Measurements from ENCODE around the gene CNIH3.
"Not testable (repeated sequence)": the region's sequence is repeated elsewhere in the genome, so short reads cannot be mapped to it uniquely, and the experiment has no call there.

The CNIH3 gene

DNA sequence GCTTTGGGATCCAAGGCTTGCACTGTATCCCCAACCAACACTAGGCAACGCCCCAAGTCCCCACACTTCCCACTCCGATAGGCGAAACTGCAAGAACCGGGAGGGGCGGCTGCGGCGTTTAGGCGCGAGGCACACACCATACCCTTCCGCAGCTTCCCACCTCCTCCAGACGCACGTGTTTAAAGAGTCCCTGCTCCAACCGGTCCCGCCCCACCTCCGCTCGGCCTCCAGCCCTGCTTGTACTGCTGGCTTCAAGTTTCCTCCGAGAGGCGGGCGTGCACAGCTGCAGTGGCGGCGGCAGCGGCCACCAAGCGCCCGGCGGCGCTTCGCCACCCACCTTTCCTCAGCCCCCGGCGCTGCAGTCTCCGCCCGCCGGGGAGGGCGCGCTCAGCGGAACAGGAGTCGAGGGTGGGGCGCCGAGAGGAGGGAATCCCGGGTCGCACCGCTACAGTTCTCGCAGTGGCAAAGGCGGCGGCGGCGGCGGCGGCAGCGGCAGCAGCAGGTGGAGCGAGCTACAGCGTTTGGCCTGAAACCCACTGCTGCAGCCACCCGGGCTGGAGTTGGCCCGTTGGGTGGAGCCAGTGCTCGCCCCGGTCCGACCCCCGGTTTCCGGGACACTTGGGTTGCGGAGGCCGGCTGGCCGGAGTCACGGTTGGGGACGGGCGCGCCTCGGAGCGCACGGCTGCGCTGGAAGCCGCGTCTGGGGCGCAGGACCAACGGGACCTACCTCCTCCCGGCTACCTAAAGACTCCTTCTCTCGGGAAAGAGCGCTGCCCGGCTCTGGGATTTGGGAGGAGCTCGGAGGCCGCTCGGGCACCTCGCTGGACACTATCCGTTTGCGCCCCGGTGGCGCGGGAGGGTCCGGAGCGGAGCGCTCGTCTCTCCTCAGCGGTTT is at the start of gene CNIH3:
Gene CNIH3 (plus strand): TSS at position 457 of the 895 bp plus-strand sequence. CDS start 858 bp downstream, outside the sequence.
- no peak for DNase-seq (ENCODE audit: low read depth in 2 of 2, low spot score in 1 of 2)

GRCh38 chr1:224566492-224566891 is 49.6 kb upstream of the CNIH3 start:
- not testable (repeated sequence) for DNase-seq (ENCODE audit: low read depth in 2 of 2, low spot score in 1 of 2)

DNA sequence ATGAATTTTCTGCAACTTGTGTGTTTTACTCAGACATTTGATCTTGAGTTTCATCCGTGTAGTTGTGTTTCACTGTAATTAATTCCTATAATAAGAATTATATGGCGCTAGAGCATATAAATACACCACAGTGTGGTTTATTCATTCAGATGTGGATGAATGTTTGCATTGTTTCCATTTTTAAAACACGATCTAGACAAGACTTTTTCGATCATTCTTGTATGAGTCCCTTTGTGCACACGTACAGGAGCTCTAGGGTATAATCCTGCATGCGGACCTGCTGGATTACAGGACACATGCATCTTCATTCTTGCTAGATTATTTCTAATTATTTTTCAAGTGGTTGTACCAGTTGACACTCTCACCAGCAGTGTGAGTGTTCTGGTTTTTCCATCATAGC is 46.8 kb upstream of the CNIH3 start:
- no peak for DNase-seq (ENCODE audit: low read depth in 2 of 2, low spot score in 1 of 2)

GRCh38 chr1:224571975-224572374 is 44.1 kb upstream of the CNIH3 start:
- not testable (repeated sequence) for DNase-seq (ENCODE audit: low read depth in 2 of 2, low spot score in 1 of 2)

DNA sequence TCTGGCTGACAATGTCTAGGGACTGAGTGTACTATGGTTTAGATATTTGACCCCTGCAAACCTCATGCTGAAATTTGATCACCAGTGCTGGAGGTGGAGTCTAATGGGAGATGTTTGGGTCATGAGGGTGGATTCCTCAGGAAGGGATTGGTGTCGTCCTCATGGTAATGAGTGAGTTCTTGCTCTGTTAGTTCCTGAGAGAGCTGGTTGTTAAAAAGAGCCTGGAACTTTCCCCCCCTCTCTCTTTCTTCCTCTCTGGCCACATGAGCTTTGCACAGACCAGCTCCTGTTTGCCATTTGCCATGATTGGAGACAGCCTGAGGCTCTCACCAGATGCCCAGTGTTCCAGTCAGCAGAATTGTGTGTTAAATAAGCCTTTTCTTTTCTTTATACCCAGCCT is 36.6 kb upstream of the CNIH3 start:
- no peak for DNase-seq (ENCODE audit: low read depth in 2 of 2, low spot score in 1 of 2)

DNA sequence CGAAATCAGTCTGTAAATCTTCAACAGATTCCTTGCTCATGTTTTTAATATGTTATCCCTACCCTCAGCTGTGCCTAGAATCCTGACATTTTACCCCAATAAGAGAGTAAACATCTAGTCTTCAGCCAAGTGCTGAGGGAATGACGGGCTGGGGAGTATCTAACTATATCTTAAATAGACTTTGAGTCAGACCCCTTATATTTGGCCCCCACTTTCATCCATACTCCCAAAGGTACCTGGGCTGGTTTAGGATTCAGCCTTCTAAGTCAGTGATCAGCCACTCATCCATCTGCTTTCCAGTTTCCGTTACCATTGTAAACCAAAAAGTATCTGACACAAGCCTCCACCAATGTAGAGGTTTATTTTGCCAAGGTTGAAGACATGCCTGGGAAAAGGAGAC is 36.1 kb upstream of the CNIH3 start:
- no peak for DNase-seq (ENCODE audit: low read depth in 2 of 2, low spot score in 1 of 2)

- no peak for DNase-seq (ENCODE audit: low read depth in 2 of 2, low spot score in 1 of 2)
These were observed 34.1 kb upstream of the CNIH3 start for GRCh38 chr1:224582041-224582440.

DNA sequence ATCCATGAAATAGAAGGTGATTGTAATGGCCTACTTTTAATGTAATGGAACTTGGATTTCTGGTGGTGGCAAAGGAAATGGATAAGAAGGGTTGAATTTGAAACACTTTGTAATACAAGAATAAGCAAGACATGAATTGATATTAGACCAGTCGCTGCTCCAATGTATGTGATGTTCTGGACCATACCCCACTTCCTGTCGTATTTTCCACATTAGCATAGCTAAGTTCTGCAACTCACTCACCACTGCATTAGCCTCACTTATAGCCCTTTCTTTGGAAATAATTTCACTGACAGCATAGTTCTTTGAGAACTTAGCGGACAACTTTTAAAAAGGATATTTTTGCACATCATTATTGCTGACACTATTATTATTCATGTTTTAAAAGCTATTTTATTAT is 32.3 kb upstream of the CNIH3 start:
- DNase-seq (ENCODE audit: low read depth in 2 of 2, low spot score in 1 of 2): no peak

GRCh38 chr1:224585051-224585450 is 31.1 kb upstream of the CNIH3 start:
- no peak for DNase-seq (ENCODE audit: low read depth in 2 of 2, low spot score in 1 of 2)

GRCh38 chr1:224587051-224587450 is 29.1 kb upstream of the CNIH3 start:
- DNase-seq (ENCODE audit: low read depth in 2 of 2, low spot score in 1 of 2): no peak

DNA sequence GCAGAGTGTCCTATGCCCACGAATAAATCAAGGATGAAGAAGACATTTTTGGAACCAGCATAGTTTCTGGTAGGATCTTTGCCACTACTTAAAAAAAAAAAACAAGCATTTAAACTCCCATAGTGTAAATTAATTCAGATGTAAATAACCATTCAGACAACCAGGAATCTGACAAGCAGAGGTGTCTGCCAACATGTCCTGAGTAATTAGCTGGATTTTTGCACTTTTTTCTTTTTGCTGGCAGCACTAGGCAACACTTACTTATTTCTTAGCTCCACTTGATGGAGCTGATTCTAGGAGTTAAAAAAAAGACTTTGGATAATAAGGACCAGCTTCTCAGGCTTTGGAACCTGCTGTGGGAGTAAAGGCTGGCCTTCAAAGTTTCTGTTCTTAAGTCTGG is 27.6 kb upstream of the CNIH3 start:
- DNase-seq (ENCODE audit: low read depth in 2 of 2, low spot score in 1 of 2): no peak

DNA sequence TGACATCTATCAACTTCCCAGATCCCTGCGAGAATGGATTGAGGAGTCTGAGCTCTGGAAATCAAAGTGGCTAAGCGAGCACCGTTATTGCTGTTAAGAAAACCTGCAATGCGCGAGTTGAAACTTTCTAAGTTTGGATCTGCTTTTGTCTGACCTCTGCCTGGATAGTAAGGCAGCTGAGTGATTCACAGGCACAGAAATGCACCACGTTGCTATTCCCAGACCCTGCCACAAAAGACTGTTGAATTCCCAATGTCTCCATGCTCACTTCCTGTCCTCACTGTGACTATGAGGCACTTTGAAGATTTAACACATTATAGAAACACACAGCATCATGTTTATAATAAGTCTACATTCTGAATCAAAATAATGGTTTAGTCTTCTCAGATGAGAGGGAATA is 27.1 kb upstream of the CNIH3 start:
- DNase-seq (ENCODE audit: low read depth in 2 of 2, low spot score in 1 of 2): no peak

GRCh38 chr1:224591326-224591725 is 24.8 kb upstream of the CNIH3 start:
- no peak for DNase-seq (ENCODE audit: low read depth in 2 of 2, low spot score in 1 of 2)

GRCh38 chr1:224592636-224593582 is 23.2 kb upstream of the CNIH3 start:
- DNase-seq (ENCODE audit: low read depth in 2 of 2, low spot score in 1 of 2): no peak

- DNase-seq (ENCODE audit: low read depth in 2 of 2, low spot score in 1 of 2): no peak
These were observed 21.8 kb upstream of the CNIH3 start for GRCh38 chr1:224594360-224594759.

GRCh38 chr1:224594851-224595250 is 21.3 kb upstream of the CNIH3 start:
- no peak for DNase-seq (ENCODE audit: low read depth in 2 of 2, low spot score in 1 of 2)

DNA sequence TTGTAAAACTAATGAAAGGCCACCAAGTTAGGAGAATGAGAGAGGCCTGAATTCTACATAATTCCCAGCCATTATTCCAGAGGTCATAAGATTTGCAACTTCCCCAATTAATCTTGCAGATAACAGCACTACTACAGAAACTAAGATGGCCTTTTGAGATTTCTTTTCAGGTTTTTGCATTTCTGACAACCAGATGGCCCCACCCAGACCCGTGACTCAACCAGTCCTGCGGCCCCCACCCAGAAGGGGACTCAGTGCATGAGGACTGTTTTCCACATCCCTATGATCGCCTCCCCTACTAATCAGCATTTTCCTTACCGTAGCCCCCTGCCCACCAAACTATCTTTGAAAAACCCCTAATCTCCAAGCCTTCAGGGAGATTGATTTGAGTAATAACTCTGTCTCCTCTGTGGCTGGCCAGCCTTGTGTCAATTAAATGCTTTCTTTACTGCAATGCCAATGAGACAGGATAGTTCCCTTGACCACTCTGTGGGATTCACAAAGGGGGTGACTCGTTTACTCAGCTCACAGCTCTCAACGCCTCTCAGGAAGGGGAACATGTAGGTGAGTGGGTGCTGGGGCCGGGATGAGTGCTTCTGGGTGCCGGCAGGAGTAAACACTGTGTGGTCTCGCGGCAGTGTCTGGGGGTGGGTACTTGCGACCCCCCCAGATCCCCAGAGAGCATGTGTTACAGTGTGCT is 10.5 kb upstream of the CNIH3 start:
- no peak for DNase-seq (ENCODE audit: low read depth in 2 of 2, low spot score in 1 of 2)

DNA sequence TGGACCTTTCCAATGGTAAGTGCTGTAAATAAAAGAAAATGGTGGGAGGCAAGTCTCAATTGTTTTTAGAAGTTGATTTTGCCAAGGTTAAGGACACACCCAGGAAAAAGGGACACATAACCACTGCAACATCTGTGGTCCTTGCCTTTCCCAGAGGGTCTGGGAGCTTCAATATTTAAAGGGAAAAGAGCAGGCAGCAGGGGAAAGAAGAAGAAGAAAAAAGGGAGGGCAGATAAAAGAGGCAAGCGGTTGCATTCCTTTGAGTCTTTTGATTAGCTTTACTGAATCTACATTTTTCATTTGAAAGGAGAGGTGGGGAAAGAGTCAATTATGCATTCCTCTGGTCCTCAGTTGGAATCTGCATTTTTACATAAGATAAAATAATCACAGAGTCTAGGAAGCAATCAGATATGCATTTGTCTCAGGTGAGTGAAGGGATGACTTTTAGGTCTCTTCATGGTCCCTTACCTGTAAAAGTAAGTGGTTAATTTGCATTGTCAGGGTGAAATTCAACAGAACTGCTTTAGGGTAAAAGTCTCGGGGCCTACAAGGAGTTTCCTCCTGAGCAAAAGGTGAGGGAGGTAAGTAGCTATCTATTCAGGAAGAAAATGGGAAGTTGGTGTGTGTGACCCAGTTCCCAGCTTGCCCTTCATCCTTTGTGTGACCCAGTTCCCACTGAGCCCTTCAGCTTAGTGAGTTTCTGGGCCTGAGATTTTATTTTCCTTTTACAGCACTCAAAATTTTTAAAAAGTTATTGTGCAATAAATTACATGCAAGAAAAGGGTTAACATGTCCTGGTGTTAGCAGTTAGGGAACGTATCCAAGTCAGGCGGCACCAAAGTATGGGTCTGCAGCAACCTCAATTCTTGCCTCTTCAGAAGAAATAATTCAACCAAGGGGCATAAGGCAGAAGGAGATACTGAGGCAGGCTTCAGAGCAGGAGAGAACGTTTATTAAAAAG is 8.6 kb upstream of the CNIH3 start:
- no peak for DNase-seq (ENCODE audit: low read depth in 2 of 2, low spot score in 1 of 2)

DNA sequence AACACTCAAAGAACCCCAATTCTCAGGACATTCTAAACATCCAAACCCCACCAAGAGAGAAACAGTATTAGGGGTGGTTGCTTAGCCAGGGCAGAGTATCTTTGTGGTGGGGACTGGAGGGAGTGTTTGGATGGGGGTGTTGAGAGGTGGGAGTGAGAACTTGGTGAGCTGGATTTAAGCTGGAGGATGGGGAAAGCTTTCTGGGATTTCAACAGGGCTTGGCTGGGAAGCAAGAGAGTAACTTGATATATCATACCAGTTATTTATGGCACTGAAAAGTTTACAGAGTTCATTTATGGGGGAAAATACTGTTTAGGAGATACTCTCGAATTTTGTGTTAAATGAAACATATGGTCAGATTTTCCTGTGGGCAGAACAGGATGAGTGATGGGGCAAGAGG is 6.8 kb upstream of the CNIH3 start:
- DNase-seq (ENCODE audit: low read depth in 2 of 2, low spot score in 1 of 2): no peak

GRCh38 chr1:224612246-224612645 is 3.9 kb upstream of the CNIH3 start:
- DNase-seq (ENCODE audit: low read depth in 2 of 2, low spot score in 1 of 2): no peak
